IMR-90 (cell line): ENCODE measurements around the gene ATP1A4. TPM values are rescaled to one million over a fixed set of nuclear protein-coding genes. Genes with fewer than 3 reads are reported as not detected.

Source experiments
- BHLHE40 ChIP-seq: fragments of 150-350 bp; IDR thresholded peaks from 2 replicates; pipeline ENCODE4 v1.6.1; 2016; ENCODE audit warnings: mild to moderate bottlenecking, low read depth, low read length
- FOS ChIP-seq: fragments of 150-350 bp; IDR thresholded peaks from 2 replicates; pipeline ENCODE4 v1.6.1; 2016; ENCODE audit warnings: low read depth, low read length
- RAD21 ChIP-seq: IDR thresholded peaks from 2 replicates; pipeline ENCODE4 v1.6.1; 2012; ENCODE audit warnings: low read length, improper control_type of control experiment
- RFX5 ChIP-seq: IDR thresholded peaks from 2 replicates; pipeline ENCODE4 v1.8.0; 2012; ENCODE audit warnings: low read depth, mild to moderate bottlenecking, low read length, moderate library complexity
- SMC3 ChIP-seq: fragments of 150-350 bp; IDR thresholded peaks from 2 replicates; pipeline ENCODE4 v1.6.1; 2016; ENCODE audit warnings: low read depth, mild to moderate bottlenecking, antibody characterized with exemption, low read length, moderate library complexity
- USF2 ChIP-seq: fragments of 150-350 bp; IDR thresholded peaks from 2 replicates; pipeline ENCODE4 v1.6.1; 2017; ENCODE audit warnings: mild to moderate bottlenecking, antibody characterized with exemption, low read length, low read depth
- polyA plus RNA-seq, 3 experiments: library from polyadenylated mRNA; depleted of rRNA; stranded (reverse); fragments of >200 nt; gene quantifications; 2 replicates each; pipeline ENCODE4 v1.2.3, GENCODE V29; 2012; ENCODE audit warnings: low replicate concordance in 1 of 3
- total RNA-seq: library from RNA; depleted of rRNA; stranded (reverse); fragments of >200 nt; gene quantifications from 2 replicates; pipeline ENCODE4 v1.2.3, GENCODE V29; 2012

ATP1A4 gene
- total and polyA plus RNA-seq, 2 of the 4 experiments (the other 2 are of a cell fraction): not detected

- TF ChIP-seq BHLHE40 (no peak), USF2 (no peak), FOS (no peak), SMC3 (no peak), RFX5 (no peak), RAD21 (no peak)
These were observed 42.7 kb downstream of the ATP1A4 start (continued) for GRCh38 chr1:160193832-160194736.
